IMR-90 (cell line): ENCODE results near the gene MSH6. TPM values are rescaled to one million over a fixed set of nuclear protein-coding genes. Genes with fewer than 3 reads are reported as not detected.
A peak's percentile ranks its signal among the peaks of the same experiment; 100 is the strongest.

Experiments used
- ATAC-seq: fragments of 200-7000 bp; cut with Tn5 transposase; 2 replicates; pipeline ENCODE4 v1.9.1; 2020; ENCODE audit warnings: low read depth, mild to moderate bottlenecking, moderate library complexity
- BruUV-seq: library from RNA; stranded (reverse); fragments of 400-500 nt; replicated peaks from 2 replicates; lab custom pipeline; 2021; lab: Mats Ljungman, UMichigan
- CTCF ChIA-PET: fragments of 300-600 bp; formaldehyde crosslinking; extraction: SDS; loops from one replicate; lab custom pipeline; 2021; ENCODE audit warnings: antibody characterized with exemption; lab: Yijun Ruan, JAX
- POLR2A ChIA-PET: fragments of 300-600 bp; sonication (Branson Sonifier 250); formaldehyde crosslinking; loops from one replicate; lab custom pipeline; 2022; ENCODE audit warnings: antibody characterized with exemption; ENCODE audit not compliant: unreplicated experiment; lab: Charles Lee
- DNase-seq: peaks from one replicate; pipeline ENCODE4 v3.0.0; 2013
- H2AFZ ChIP-seq: replicated peaks from 2 replicates; pipeline ENCODE3; 2013; ENCODE audit warnings: low read length, mild to moderate bottlenecking; ENCODE audit not compliant: poor library complexity
- H2AK5ac ChIP-seq: 2 replicates; pipeline ENCODE4 v1.6.1; 2013; ENCODE audit warnings: low read depth, low read length, inconsistent platforms
- H2AK9ac ChIP-seq: replicated peaks from 2 replicates; pipeline ENCODE3; 2013; ENCODE audit warnings: mild to moderate bottlenecking, low read depth, low read length, moderate library complexity; ENCODE audit not compliant: poor library complexity
- H2BK120ac ChIP-seq: 2 replicates; pipeline ENCODE4 v1.6.1; 2013; ENCODE audit warnings: low read depth, low read length, inconsistent platforms
- H2BK15ac ChIP-seq: 3 replicates; pipeline ENCODE4 v1.6.1; 2013; ENCODE audit warnings: low read depth, low read length, inconsistent platforms
- H2BK20ac ChIP-seq: 2 replicates; pipeline ENCODE4 v1.6.1; 2013; ENCODE audit warnings: low read depth, mild to moderate bottlenecking, inconsistent platforms, low read length, moderate library complexity
- H2BK5ac ChIP-seq: 2 replicates; pipeline ENCODE4 v1.6.1; 2013; ENCODE audit warnings: mild to moderate bottlenecking, low read depth, low read length, inconsistent platforms; ENCODE audit not compliant: poor library complexity, severe bottlenecking
- H3K14ac ChIP-seq: replicated peaks from 2 replicates; pipeline ENCODE4 v1.6.1; 2013; ENCODE audit warnings: low read depth, low read length, inconsistent platforms
- H3K18ac ChIP-seq: 2 replicates; pipeline ENCODE4 v1.6.1; 2013; ENCODE audit warnings: low read depth, low read length, control low read depth
- H3K23ac ChIP-seq: 2 replicates; pipeline ENCODE4 v1.6.1; 2013; ENCODE audit warnings: low read depth, low read length, inconsistent platforms
- H3K27ac ChIP-seq: 2 replicates; pipeline ENCODE4 v1.5.1; 2013; ENCODE audit warnings: mild to moderate bottlenecking, control low read depth, low read length; ENCODE audit not compliant: insufficient read depth
- H3K27me3 ChIP-seq: 2 replicates; pipeline ENCODE4 v1.6.1; 2013; ENCODE audit warnings: low read length; ENCODE audit not compliant: control insufficient read depth, insufficient read depth
- H3K36me3 ChIP-seq: 2 replicates; pipeline ENCODE4 v1.6.1; 2013; ENCODE audit warnings: low read length, mixed read lengths; ENCODE audit not compliant: control insufficient read depth, insufficient read depth
- H3K4ac ChIP-seq: 2 replicates; pipeline ENCODE4 v1.6.1; 2013; ENCODE audit warnings: low read depth, low read length, inconsistent platforms
- H3K4me1 ChIP-seq: 2 replicates; pipeline ENCODE4 v1.6.1; 2013; ENCODE audit warnings: low read length, mixed read lengths; ENCODE audit not compliant: control insufficient read depth, insufficient read depth
- H3K4me2 ChIP-seq: 2 replicates; pipeline ENCODE4 v1.6.1; 2013; ENCODE audit warnings: low read depth, mild to moderate bottlenecking, control low read depth, low read length, moderate library complexity
- H3K4me3 ChIP-seq: 2 replicates; pipeline ENCODE4 v1.5.1; 2013; ENCODE audit warnings: low read depth, mild to moderate bottlenecking, control low read depth, low read length, moderate library complexity; ENCODE audit not compliant: insufficient read depth
- H3K56ac ChIP-seq: 2 replicates; pipeline ENCODE4 v1.6.1; 2013; ENCODE audit warnings: low read length, inconsistent platforms; ENCODE audit not compliant: insufficient read depth; ENCODE audit errors: extremely low read depth
- H3K79me1 ChIP-seq, 2 experiments: 2 replicates each; pipeline ENCODE4 v1.6.1; 2013; ENCODE audit warnings: low read length in 2 of 2, inconsistent platforms in 1 of 2, low read depth in 1 of 2
- H3K9ac ChIP-seq: 2 replicates; pipeline ENCODE4 v1.6.1; 2013; ENCODE audit warnings: low read depth, low read length, control low read depth
- H3K9me1 ChIP-seq: 2 replicates; pipeline ENCODE4 v1.6.1; 2013; ENCODE audit warnings: low read length, inconsistent platforms; ENCODE audit not compliant: insufficient read depth
- H3K9me3 ChIP-seq: 2 replicates; pipeline ENCODE4 v1.6.1; 2013; ENCODE audit warnings: low read length; ENCODE audit not compliant: control insufficient read depth, insufficient read depth
- H4K20me1 ChIP-seq: 2 replicates; pipeline ENCODE4 v1.6.1; 2013; ENCODE audit warnings: low read length, inconsistent platforms; ENCODE audit not compliant: insufficient read depth
- H4K5ac ChIP-seq: 2 replicates; pipeline ENCODE4 v1.6.1; 2013; ENCODE audit warnings: mild to moderate bottlenecking, low read depth, low read length, control low read depth
- H4K8ac ChIP-seq, 2 experiments: 2 replicates each; pipeline ENCODE4 v1.6.1; 2013; ENCODE audit warnings: low read depth in 2 of 2, low read length in 2 of 2, control low read depth in 1 of 2, inconsistent platforms in 1 of 2
- H4K91ac ChIP-seq: 2 replicates; pipeline ENCODE4 v1.6.1; 2013; ENCODE audit warnings: low read depth, low read length, inconsistent platforms; ENCODE audit not compliant: insufficient read depth
- BHLHE40 ChIP-seq: fragments of 150-350 bp; IDR thresholded peaks from 2 replicates; pipeline ENCODE4 v1.6.1; 2016; ENCODE audit warnings: mild to moderate bottlenecking, low read depth, low read length
- CEBPB ChIP-seq: IDR thresholded peaks from 2 replicates; pipeline ENCODE4 v1.6.1; 2012; ENCODE audit warnings: low read depth, low read length, improper control_type of control experiment
- CHD1 ChIP-seq: IDR thresholded peaks from 2 replicates; pipeline ENCODE4 v1.6.1; 2012; ENCODE audit warnings: low read depth, low read length, improper control_type of control experiment
- FOS ChIP-seq: fragments of 150-350 bp; IDR thresholded peaks from 2 replicates; pipeline ENCODE4 v1.6.1; 2016; ENCODE audit warnings: low read depth, low read length
- MAFK ChIP-seq: IDR thresholded peaks from 2 replicates; pipeline ENCODE4 v1.6.1; 2012; ENCODE audit warnings: low read depth, low read length, improper control_type of control experiment
- MAZ ChIP-seq: IDR thresholded peaks from 2 replicates; pipeline ENCODE4 v1.6.1; 2012; ENCODE audit warnings: low read depth, mild to moderate bottlenecking, low read length, improper control_type of control experiment, moderate library complexity, borderline replicate concordance
- MXI1 ChIP-seq: IDR thresholded peaks from 2 replicates; pipeline ENCODE4 v1.6.1; 2012; ENCODE audit warnings: low read depth, mild to moderate bottlenecking, low read length, moderate library complexity, borderline replicate concordance
- NFE2L2 ChIP-seq: fragments of 150-350 bp; IDR thresholded peaks from 2 replicates; pipeline ENCODE4 v1.6.1; 2016; ENCODE audit warnings: low read depth, mild to moderate bottlenecking, low read length
- POLR2A ChIP-seq: IDR thresholded peaks from 2 replicates; pipeline ENCODE4 v1.6.1; 2012; ENCODE audit warnings: mild to moderate bottlenecking, low read depth, low read length
- RAD21 ChIP-seq: IDR thresholded peaks from 2 replicates; pipeline ENCODE4 v1.6.1; 2012; ENCODE audit warnings: low read length, improper control_type of control experiment
- RCOR1 ChIP-seq: IDR thresholded peaks from 2 replicates; pipeline ENCODE4 v1.6.1; 2012; ENCODE audit warnings: mild to moderate bottlenecking, low read length, improper control_type of control experiment; ENCODE audit not compliant: insufficient replicate concordance
- RFX5 ChIP-seq: IDR thresholded peaks from 2 replicates; pipeline ENCODE4 v1.8.0; 2012; ENCODE audit warnings: low read depth, mild to moderate bottlenecking, low read length, moderate library complexity
- SMC3 ChIP-seq: fragments of 150-350 bp; IDR thresholded peaks from 2 replicates; pipeline ENCODE4 v1.6.1; 2016; ENCODE audit warnings: low read depth, mild to moderate bottlenecking, antibody characterized with exemption, low read length, moderate library complexity
- USF2 ChIP-seq: fragments of 150-350 bp; IDR thresholded peaks from 2 replicates; pipeline ENCODE4 v1.6.1; 2017; ENCODE audit warnings: mild to moderate bottlenecking, antibody characterized with exemption, low read length, low read depth
- WGBS, 2 experiments: methylation state at CpG; one replicate each; pipeline versions ENCODE4 v1.1.5 to v1.1.7; 2013; ENCODE audit warnings: missing lambda C conversion rate in 2 of 2; ENCODE audit not compliant: insufficient read length in 1 of 2; ENCODE audit errors: extremely low coverage in 2 of 2; 5-methylcytosine and 5-hydroxymethylcytosine counted together
- dilution Hi-C: fragments of 300-500 bp; cut with HindIII; formaldehyde crosslinking; loops from one replicate; pipeline ENCODE4 v1.14.3; 2018; ENCODE audit warnings: low sequenced_read_pairs; ENCODE audit not compliant: unreplicated experiment
- in situ Hi-C: fragments of 300-500 bp; cut with MboI; formaldehyde crosslinking; loops from 3 replicates; pipeline ENCODE4 v1.14.3; 2019; ENCODE audit warnings: low sequenced_read_pairs, inconsistent platforms, mixed read lengths
- intact Hi-C: fragments of 100-400 bp; cut with micrococcal nuclease; formaldehyde crosslinking; loops from 2 replicates; pipeline ENCODE4 v1.10.0; 2022
- polyA plus RNA-seq, 3 experiments: library from polyadenylated mRNA; depleted of rRNA; stranded (reverse); fragments of >200 nt; gene quantifications; 2 replicates each; pipeline ENCODE4 v1.2.3, GENCODE V29; 2012; ENCODE audit warnings: low replicate concordance in 1 of 3
- total RNA-seq: library from RNA; depleted of rRNA; stranded (reverse); fragments of >200 nt; gene quantifications from 2 replicates; pipeline ENCODE4 v1.2.3, GENCODE V29; 2012
- TF ChIP-seq, protein P1 (sequence below): conservative IDR thresholded peaks from 2 replicates; pipeline ENCODE4 v1.5.1; 2012; ENCODE audit warnings: mild to moderate bottlenecking, low read depth, low read length, improper control_type of control experiment
- TF ChIP-seq, protein P2 (sequence below): fragments of 150-350 bp; IDR thresholded peaks from 2 replicates; pipeline ENCODE4 v1.6.1; 2016; ENCODE audit warnings: low read depth, mild to moderate bottlenecking, low read length, moderate library complexity, borderline replicate concordance

The MSH6 gene
- total and polyA plus RNA-seq, 2 of the 4 experiments (the other 2 are of a cell fraction): 17.1 to 48.9 TPM

DNA sequence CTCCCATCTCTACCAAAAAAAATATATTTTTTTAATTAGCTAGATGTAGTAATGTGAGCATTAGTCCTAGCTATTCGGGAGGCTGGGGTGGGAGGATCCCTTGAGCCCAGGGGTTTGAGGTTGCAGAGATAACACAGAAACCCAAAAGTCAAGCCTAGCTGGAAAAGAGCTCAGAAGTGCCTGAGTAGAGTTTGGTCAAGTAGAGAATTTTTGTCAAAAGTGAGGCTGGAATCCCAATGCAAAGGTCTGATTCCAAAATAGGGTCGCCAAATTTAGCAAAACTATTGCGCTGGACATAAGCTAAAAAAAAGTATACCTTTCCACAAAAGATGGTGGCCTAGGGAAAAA is 15.5 kb upstream of the MSH6 start:
- peaks cover 8% of the 10 kb centered on the region; the same call in 1 of the 2 replicates for H3K27me3 ChIP-seq
- H2BK120ac ChIP-seq: no peak overlapping the region
- peaks cover 2% of the 10 kb centered on the region; the same call in 1 of the 2 replicates for H3K4me1 ChIP-seq
- H3K18ac ChIP-seq: no peak overlapping the region
- no peak overlapping the region for H2AK5ac ChIP-seq
- H3K9me1 ChIP-seq: no peaks in the 10 kb centered on the region
- WGBS, 2 experiments: no CpG with 5 or more reads among the region's 3 CpGs
- H3K56ac ChIP-seq: no peak overlapping the region
- no peak overlapping the region for H3K23ac ChIP-seq
- H2AFZ ChIP-seq: peak overlapping the region; percentile 95
- H3K14ac ChIP-seq: no peak overlapping the region
- TF ChIP-seq MXI1 (no peak), POLR2A (no peak), NFE2L2 (no peak), MAZ (no peak), BHLHE40 (no peak), USF2 (no peak), FOS (no peak), CHD1 (no peak), SMC3 (no peak), MAFK (no peak), CEBPB (no peak), RCOR1 (no peak), RAD21 (no peak), RFX5 (no peak)
- TF ChIP-seq, protein P1, sequence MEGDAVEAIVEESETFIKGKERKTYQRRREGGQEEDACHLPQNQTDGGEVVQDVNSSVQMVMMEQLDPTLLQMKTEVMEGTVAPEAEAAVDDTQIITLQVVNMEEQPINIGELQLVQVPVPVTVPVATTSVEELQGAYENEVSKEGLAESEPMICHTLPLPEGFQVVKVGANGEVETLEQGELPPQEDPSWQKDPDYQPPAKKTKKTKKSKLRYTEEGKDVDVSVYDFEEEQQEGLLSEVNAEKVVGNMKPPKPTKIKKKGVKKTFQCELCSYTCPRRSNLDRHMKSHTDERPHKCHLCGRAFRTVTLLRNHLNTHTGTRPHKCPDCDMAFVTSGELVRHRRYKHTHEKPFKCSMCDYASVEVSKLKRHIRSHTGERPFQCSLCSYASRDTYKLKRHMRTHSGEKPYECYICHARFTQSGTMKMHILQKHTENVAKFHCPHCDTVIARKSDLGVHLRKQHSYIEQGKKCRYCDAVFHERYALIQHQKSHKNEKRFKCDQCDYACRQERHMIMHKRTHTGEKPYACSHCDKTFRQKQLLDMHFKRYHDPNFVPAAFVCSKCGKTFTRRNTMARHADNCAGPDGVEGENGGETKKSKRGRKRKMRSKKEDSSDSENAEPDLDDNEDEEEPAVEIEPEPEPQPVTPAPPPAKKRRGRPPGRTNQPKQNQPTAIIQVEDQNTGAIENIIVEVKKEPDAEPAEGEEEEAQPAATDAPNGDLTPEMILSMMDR: no peak
- TF ChIP-seq, protein P2, sequence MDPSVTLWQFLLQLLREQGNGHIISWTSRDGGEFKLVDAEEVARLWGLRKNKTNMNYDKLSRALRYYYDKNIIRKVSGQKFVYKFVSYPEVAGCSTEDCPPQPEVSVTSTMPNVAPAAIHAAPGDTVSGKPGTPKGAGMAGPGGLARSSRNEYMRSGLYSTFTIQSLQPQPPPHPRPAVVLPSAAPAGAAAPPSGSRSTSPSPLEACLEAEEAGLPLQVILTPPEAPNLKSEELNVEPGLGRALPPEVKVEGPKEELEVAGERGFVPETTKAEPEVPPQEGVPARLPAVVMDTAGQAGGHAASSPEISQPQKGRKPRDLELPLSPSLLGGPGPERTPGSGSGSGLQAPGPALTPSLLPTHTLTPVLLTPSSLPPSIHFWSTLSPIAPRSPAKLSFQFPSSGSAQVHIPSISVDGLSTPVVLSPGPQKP: no peak
- H3K36me3 ChIP-seq: no peaks in the 10 kb centered on the region
- ChIA-PET CTCF (interaction anchor here (0.6 to 4.9 kb wide), 15 partner anchors 12 to 1242 kb away, joined by 3 to 39 read pairs (median 4); partner anchors contain the start of gene MSH6), POLR2A (no interaction called here)
- no peak overlapping the region for H3K4ac ChIP-seq
- no peak overlapping the region for H3K27ac ChIP-seq
- in situ Hi-C loops: loop anchor here (5.0 kb wide), 2 partner anchors 330 to 430 kb away; no protein-coding TSS in a partner anchor
- no peak overlapping the region for H3K9ac ChIP-seq
- H4K91ac ChIP-seq: no peak overlapping the region
- H4K5ac ChIP-seq: no peak overlapping the region
- H2BK15ac ChIP-seq: no peak overlapping the region
- intact Hi-C loops: loop anchor here (1.0 to 5.0 kb wide), 2 partner anchors 340 to 432 kb away; no protein-coding TSS in a partner anchor
- no peaks in the 10 kb centered on the region for H3K79me1 ChIP-seq
- DNase-seq: no peak
- no peak overlapping the region for H2BK20ac ChIP-seq
- 0 out of 2 replicates have a peak overlapping the region, but pooled peaks have one; percentile 49 for H3K4me3 ChIP-seq
- H4K20me1 ChIP-seq: no peaks in the 10 kb centered on the region
- dilution Hi-C loops: no loop called here
- peak overlapping the region; percentile 100; the same call in 1 of the 2 replicates for H3K4me2 ChIP-seq
- no peak overlapping the region for H2AK9ac ChIP-seq
- no TSS peak for BruUV-seq
- H2BK5ac ChIP-seq: no peak overlapping the region
- H4K8ac ChIP-seq: no peak overlapping the region
- no peak for ATAC-seq
- peaks cover 6% of the 10 kb centered on the region for H3K9me3 ChIP-seq
